ENCODE results near the gene BMPR1A. TPM values are rescaled to one million over a fixed set of nuclear protein-coding genes. Genes with fewer than 3 reads are reported as not detected.
"Not testable (repeated sequence)": the region's sequence is repeated elsewhere in the genome, so short reads cannot be mapped to it uniquely, and the experiment has no call there.

BMPR1A gene
- total RNA-seq, 1 experiment from 2014 or later = 24.3 TPM

DNA sequence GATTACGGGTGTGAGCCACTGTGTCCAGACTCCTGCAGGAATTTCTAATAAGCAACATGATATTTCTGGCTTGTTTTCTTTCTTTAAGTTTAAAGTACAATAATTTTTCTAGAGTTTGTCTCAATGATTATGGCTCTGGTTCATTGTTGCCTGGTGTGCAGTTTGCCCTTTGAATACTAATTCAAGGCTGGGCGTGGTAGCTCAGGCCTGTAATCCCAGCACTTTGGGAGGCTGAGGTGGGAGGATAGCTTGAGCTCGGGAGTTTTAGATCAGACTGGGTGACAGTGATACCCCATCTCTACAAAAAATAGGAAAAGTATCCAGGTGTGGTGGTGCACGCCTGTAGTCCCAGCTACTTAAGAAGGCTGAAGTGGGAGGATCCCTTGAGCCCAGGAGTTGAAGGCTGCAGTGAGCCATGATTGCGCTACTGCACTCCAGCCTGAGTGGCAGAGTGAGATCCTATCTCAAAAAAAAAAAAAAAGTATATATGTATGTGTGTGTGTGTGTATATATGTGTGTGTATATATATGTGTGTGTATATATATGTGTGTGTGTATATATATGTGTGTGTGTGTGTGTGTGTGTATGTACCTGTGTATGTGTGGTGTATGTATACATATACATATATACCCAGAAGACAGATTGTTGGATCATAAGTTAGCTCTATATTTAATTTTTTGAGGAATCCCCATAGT, 220.1 kb downstream of the BMPR1A start:
- Histone ChIP-seq H3K27me3 (ENCODE audit: insufficient read depth, low read depth) (no peaks in the 10 kb centered on the region), H3F3A (ENCODE audit: insufficient read depth, low read depth) (peaks cover 40% of the 10 kb centered on the region), H3K36me3 (ENCODE audit: low read depth) (no peaks in the 10 kb centered on the region), H4K20me1 (ENCODE audit: insufficient read depth) (no peaks in the 10 kb centered on the region), H3K9me3 (ENCODE audit: insufficient read depth, low read depth) (no peaks in the 10 kb centered on the region), H3K4me2 (no peak overlapping the region), H3K4me3 (no peak overlapping the region), H3K4me1 (replicated peaks; ENCODE audit: insufficient read depth) (peaks cover 69% of the 10 kb centered on the region), H3K9me2 (ENCODE audit: insufficient read depth) (no peaks in the 10 kb centered on the region), H3K79me2 (ENCODE audit: low read depth) (no peaks in the 10 kb centered on the region), H2AFZ (no peak overlapping the region), H3K27ac (no peak overlapping the region)
- ChIA-PET POLR2A (ENCODE audit: unreplicated experiment) (no interaction called here), CTCF (no interaction called here)
- TF ChIP-seq EZH2 (IDR thresholded peaks at IDR 0.05; ENCODE audit: low read depth) = no peak
- TF ChIP-seq, protein P1, sequence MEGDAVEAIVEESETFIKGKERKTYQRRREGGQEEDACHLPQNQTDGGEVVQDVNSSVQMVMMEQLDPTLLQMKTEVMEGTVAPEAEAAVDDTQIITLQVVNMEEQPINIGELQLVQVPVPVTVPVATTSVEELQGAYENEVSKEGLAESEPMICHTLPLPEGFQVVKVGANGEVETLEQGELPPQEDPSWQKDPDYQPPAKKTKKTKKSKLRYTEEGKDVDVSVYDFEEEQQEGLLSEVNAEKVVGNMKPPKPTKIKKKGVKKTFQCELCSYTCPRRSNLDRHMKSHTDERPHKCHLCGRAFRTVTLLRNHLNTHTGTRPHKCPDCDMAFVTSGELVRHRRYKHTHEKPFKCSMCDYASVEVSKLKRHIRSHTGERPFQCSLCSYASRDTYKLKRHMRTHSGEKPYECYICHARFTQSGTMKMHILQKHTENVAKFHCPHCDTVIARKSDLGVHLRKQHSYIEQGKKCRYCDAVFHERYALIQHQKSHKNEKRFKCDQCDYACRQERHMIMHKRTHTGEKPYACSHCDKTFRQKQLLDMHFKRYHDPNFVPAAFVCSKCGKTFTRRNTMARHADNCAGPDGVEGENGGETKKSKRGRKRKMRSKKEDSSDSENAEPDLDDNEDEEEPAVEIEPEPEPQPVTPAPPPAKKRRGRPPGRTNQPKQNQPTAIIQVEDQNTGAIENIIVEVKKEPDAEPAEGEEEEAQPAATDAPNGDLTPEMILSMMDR (conservative IDR thresholded peaks at IDR 0.05) = no peak
- intact Hi-C loops (cut with micrococcal nuclease; ENCODE audit: unreplicated experiment) = no loop called here
- DNase-seq = no peak
- BruUV-seq (replicated peaks) = no TSS peak

DNA sequence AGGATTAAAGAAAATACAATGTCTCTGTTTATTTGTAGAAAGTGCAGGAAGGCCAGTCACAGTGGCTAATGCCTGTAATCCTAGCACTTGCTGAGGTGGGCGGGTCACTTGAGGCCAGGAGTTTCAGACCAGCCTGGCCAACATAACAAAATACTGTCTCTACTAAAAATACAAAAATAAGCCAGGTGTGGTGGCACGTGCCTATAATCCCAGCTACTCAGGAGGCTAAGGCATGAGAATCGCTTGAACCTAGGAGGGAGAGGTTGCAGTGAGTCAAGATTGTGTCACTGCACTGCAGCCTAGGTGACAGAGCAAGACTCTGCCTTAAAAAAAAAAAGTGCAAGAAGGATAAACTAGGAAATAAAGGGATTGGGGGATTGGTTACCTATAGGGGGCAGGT, 222.0 kb downstream of the BMPR1A start:
- H3K4me1 ChIP-seq (replicated peaks; ENCODE audit: insufficient read depth) = peaks cover 50% of the 10 kb centered on the region
- intact Hi-C loops (cut with micrococcal nuclease; ENCODE audit: unreplicated experiment); H4K20me1 ChIP-seq (ENCODE audit: insufficient read depth); H2AFZ ChIP-seq; H3K79me2 ChIP-seq (ENCODE audit: low read depth); BruUV-seq (replicated peaks); CTCF ChIA-PET; H3K36me3 ChIP-seq (ENCODE audit: low read depth); POLR2A ChIA-PET (ENCODE audit: unreplicated experiment); H3K9me2 ChIP-seq (ENCODE audit: insufficient read depth); H3K27me3 ChIP-seq (ENCODE audit: insufficient read depth, low read depth); H3K9me3 ChIP-seq (ENCODE audit: insufficient read depth, low read depth); H3K4me3 ChIP-seq: not testable (repeated sequence)
- H3F3A ChIP-seq (ENCODE audit: insufficient read depth, low read depth) = peaks cover 25% of the 10 kb centered on the region
- DNase-seq = peak in 1 of 2 experiments; percentile 55
- peak overlapping the region; percentile 15 for H3K4me2 ChIP-seq
- peak overlapping the region; percentile 58 for H3K27ac ChIP-seq

DNA sequence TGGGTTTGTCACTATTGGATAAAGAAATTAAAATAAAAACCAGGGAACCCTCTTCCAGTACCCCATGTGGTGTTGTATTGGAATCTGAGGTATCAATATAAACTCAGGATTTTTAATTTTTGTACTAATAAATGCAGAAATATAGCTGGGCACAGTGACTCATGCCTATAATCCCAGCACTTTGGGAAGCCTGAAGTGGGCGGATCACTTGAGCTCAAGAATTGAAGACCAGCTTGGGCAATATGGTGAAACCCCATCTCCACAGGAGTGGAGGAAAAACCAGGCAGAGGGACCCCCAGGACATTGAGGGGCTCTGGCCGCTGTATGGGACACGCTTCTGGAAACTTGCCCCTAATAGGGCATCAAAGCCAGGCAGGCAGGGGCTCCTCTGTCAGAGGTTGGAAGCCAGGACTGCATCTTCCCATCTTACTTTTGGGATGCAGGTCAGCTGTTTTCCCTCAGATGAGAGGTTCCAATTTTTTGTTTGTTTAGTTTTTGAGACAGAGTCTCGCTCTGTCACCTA, 222.9 kb downstream of the BMPR1A start:
- Histone ChIP-seq H3K36me3 (ENCODE audit: low read depth) (no peaks in the 10 kb centered on the region), H3K4me1 (replicated peaks; ENCODE audit: insufficient read depth) (peaks cover 41% of the 10 kb centered on the region), H3K4me3 (no peak overlapping the region), H3F3A (ENCODE audit: insufficient read depth, low read depth) (peaks cover 16% of the 10 kb centered on the region), H3K27me3 (ENCODE audit: insufficient read depth, low read depth) (no peaks in the 10 kb centered on the region), H3K79me2 (ENCODE audit: low read depth) (no peaks in the 10 kb centered on the region), H2AFZ (no peak overlapping the region), H4K20me1 (ENCODE audit: insufficient read depth) (no peaks in the 10 kb centered on the region), H3K9me3 (ENCODE audit: insufficient read depth, low read depth) (no peaks in the 10 kb centered on the region), H3K4me2 (no peak overlapping the region), H3K9me2 (ENCODE audit: insufficient read depth) (no peaks in the 10 kb centered on the region), H3K27ac (peak overlapping the region; percentile 58)
- POLR2A ChIA-PET (ENCODE audit: unreplicated experiment) = no interaction called here
- TF ChIP-seq, protein P1 (conservative IDR thresholded peaks at IDR 0.05) = no peak
- no peak for TF ChIP-seq EZH2 (IDR thresholded peaks at IDR 0.05; ENCODE audit: low read depth)
- intact Hi-C loops (cut with micrococcal nuclease; ENCODE audit: unreplicated experiment) = no loop called here
- DNase-seq = no peak
- BruUV-seq (replicated peaks) = no TSS peak
- CTCF ChIA-PET = no interaction called here

All from PC-9 (cell line).